T follicular helper cell (primary cell): Measurements from ENCODE around the gene PCDHGA8.

Experiments
- DNase-seq: peaks from one replicate; pipeline ENCODE4 v3.0.0-alpha.2; 2020; ENCODE audit warnings: low read depth

PCDHGA8 gene

GRCh38 chr5:141434006-141434405, 41.6 kb downstream of the PCDHGA8 start:
- DNase-seq = no peak

- DNase-seq = no peak
These were observed 44.8 kb downstream of the PCDHGA8 start for GRCh38 chr5:141437221-141437620.

GRCh38 chr5:141439411-141440141, 47.1 kb downstream of the PCDHGA8 start:
- DNase-seq = no peak

GRCh38 chr5:141440341-141440740, 47.9 kb downstream of the PCDHGA8 start:
- no peak for DNase-seq

GRCh38 chr5:141441571-141442170, 49.2 kb downstream of the PCDHGA8 start:
- DNase-seq = no peak
